SK-N-SH (cell line): Measurements from ENCODE around the gene COL4A4. TPM values are rescaled to one million over a fixed set of nuclear protein-coding genes. Genes with fewer than 3 reads are reported as not detected.

Source experiments
- CTCF ChIA-PET: fragments of 300-600, 350-600 bp; formaldehyde crosslinking; extraction: SDS; loops from one replicate; lab custom pipeline; 2021; lab: Yijun Ruan, JAX
- POLR2A ChIA-PET: fragments of 350-600 bp; sonication (Branson Sonifier 250); formaldehyde crosslinking; extraction: SDS; loops from one replicate; lab custom pipeline; 2020; ENCODE audit warnings: antibody characterized with exemption, inconsistent platforms; lab: Yijun Ruan, JAX
- DNase-seq: peaks from one replicate; pipeline ENCODE4 v3.0.0; 2012
- H2AFZ ChIP-seq: fragments of 200-600 bp; sonication (generic); 2 replicates; pipeline ENCODE4 v1.8.1; 2016; ENCODE audit warnings: antibody characterized with exemption, mild to moderate bottlenecking, low read depth
- H3F3A ChIP-seq: fragments of 200-600 bp; sonication (generic); replicated peaks from 2 replicates; pipeline ENCODE3; 2016; ENCODE audit warnings: antibody characterized with exemption, mild to moderate bottlenecking; ENCODE audit not compliant: insufficient read depth
- H3K27ac ChIP-seq, 2 experiments: fragments of 200-500 bp in 1 of 2; fragments of 200-600 bp in 1 of 2; sonication (Bioruptor generic) in 1 of 2; sonication (generic), shearing (Covaris generic) in 1 of 2; 2 replicates each; pipeline versions ENCODE4 v1.5.1 to v1.6.1; 2014 to 2016; ENCODE audit warnings: low read depth in 2 of 2, inconsistent platforms in 1 of 2, low read length in 1 of 2, mild to moderate bottlenecking in 1 of 2, mixed read lengths in 1 of 2
- H3K27me3 ChIP-seq: fragments of 200-600 bp; sonication (generic), shearing (Covaris generic); 2 replicates; pipeline ENCODE4 v1.6.1; 2016; ENCODE audit warnings: mixed run types; ENCODE audit not compliant: insufficient read depth
- H3K36me3 ChIP-seq, 2 experiments: fragments of 200-500 bp in 1 of 2; fragments of 200-600 bp in 1 of 2; sonication (Bioruptor generic) in 1 of 2; sonication (generic) in 1 of 2; replicated peaks in 1 of 2; 2 replicates each; pipeline versions ENCODE3 to v1.5.1; 2014 to 2016; ENCODE audit warnings: low read length in 1 of 2, mild to moderate bottlenecking in 1 of 2; ENCODE audit not compliant: insufficient read depth in 2 of 2, control insufficient read depth in 1 of 2
- H3K4me1 ChIP-seq, 2 experiments: fragments of 200-500 bp in 1 of 2; fragments of 200-600 bp in 1 of 2; sonication (Bioruptor generic) in 1 of 2; sonication (generic), shearing (Covaris generic) in 1 of 2; 2 replicates each; pipeline versions ENCODE4 v1.5.1 to v1.6.1; 2014 to 2016; ENCODE audit warnings: low read depth in 1 of 2, low read length in 1 of 2, mixed run types in 1 of 2; ENCODE audit not compliant: insufficient read depth in 2 of 2, control insufficient read depth in 1 of 2
- H3K4me2 ChIP-seq: fragments of 200-600 bp; sonication (generic), shearing (Covaris generic); 2 replicates; pipeline ENCODE4 v1.6.1; 2017; ENCODE audit warnings: mixed run types
- H3K4me3 ChIP-seq, 2 experiments: fragments of 200-500 bp in 1 of 2; fragments of 200-600 bp in 1 of 2; sonication (Bioruptor generic) in 1 of 2; sonication (generic), shearing (Covaris generic) in 1 of 2; 2 replicates each; pipeline versions ENCODE4 v1.5.1 to v1.8.1; 2014 to 2016; ENCODE audit warnings: low read depth in 2 of 2, inconsistent platforms in 1 of 2, low read length in 1 of 2, mild to moderate bottlenecking in 1 of 2, mixed read lengths in 1 of 2, moderate library complexity in 1 of 2
- H3K79me2 ChIP-seq: fragments of 200-600 bp; sonication (generic); 2 replicates; pipeline ENCODE4 v1.8.1; 2017; ENCODE audit warnings: mild to moderate bottlenecking; ENCODE audit not compliant: insufficient read depth
- H3K9ac ChIP-seq: fragments of 200-600 bp; sonication (generic); 2 replicates; pipeline ENCODE4 v1.6.1; 2017; ENCODE audit warnings: mixed run types
- H3K9me2 ChIP-seq: fragments of 200-600 bp; sonication (generic); 2 replicates; pipeline ENCODE4 v1.6.1; 2017; ENCODE audit warnings: mixed run types
- H3K9me3 ChIP-seq: fragments of 200-600 bp; sonication (generic); 2 replicates; pipeline ENCODE4 v1.6.1; 2017; ENCODE audit warnings: mixed run types, mild to moderate bottlenecking, moderate library complexity
- H4K20me1 ChIP-seq: fragments of 200-600 bp; sonication (generic); 2 replicates; pipeline ENCODE4 v1.6.1; 2017; ENCODE audit warnings: mild to moderate bottlenecking, mixed run types; ENCODE audit not compliant: insufficient read depth
- FOXJ3 ChIP-seq: sonication (generic); formaldehyde crosslinking; IDR thresholded peaks from 2 replicates; pipeline ENCODE4 v1.5.1; 2020; ENCODE audit warnings: mild to moderate bottlenecking, missing genetic modification reagents
- FOXM1 ChIP-seq: IDR thresholded peaks from 2 replicates; pipeline ENCODE4 v1.4.0; 2012; ENCODE audit warnings: low read depth, mild to moderate bottlenecking
- GABPA ChIP-seq: IDR thresholded peaks from 2 replicates; pipeline ENCODE4 v1.4.0; 2012; ENCODE audit warnings: low read depth, mild to moderate bottlenecking
- GATA2 ChIP-seq: sonication (generic); formaldehyde crosslinking; IDR thresholded peaks from 2 replicates; pipeline ENCODE4 v1.5.0; 2020; ENCODE audit warnings: mild to moderate bottlenecking, missing genetic modification reagents
- MAX ChIP-seq: IDR thresholded peaks from 2 replicates; pipeline ENCODE4 v1.4.0; 2012; ENCODE audit warnings: low read depth
- NFIC ChIP-seq: IDR thresholded peaks from 2 replicates; pipeline ENCODE4 v1.4.0; 2012; ENCODE audit warnings: borderline replicate concordance
- POLR2AphosphoS5 ChIP-seq: IDR thresholded peaks from 2 replicates; pipeline ENCODE4 v1.6.1; 2012; ENCODE audit warnings: low read depth, low read length
- RAD21 ChIP-seq: IDR thresholded peaks from 2 replicates; pipeline ENCODE4 v1.6.1; 2012; ENCODE audit warnings: mild to moderate bottlenecking, low read length
- REST ChIP-seq: IDR thresholded peaks from 2 replicates; pipeline ENCODE4 v1.6.1; 2012; ENCODE audit warnings: mild to moderate bottlenecking, low read depth, low read length, moderate library complexity
- WGBS: methylation state at CpG from one replicate; pipeline ENCODE4 v1.1.6; 2017; ENCODE audit warnings: low lambda C conversion rate; 5-methylcytosine and 5-hydroxymethylcytosine counted together
- polyA plus RNA-seq, 3 experiments: library from polyadenylated mRNA; depleted of rRNA; stranded (reverse); fragments of >200 nt; gene quantifications; 2 replicates each; pipeline ENCODE4 v1.2.3, GENCODE V29; 2012
- TF ChIP-seq, protein P1 (sequence below): IDR thresholded peaks from 2 replicates; pipeline ENCODE4; 2012
- TF ChIP-seq, protein P2 (sequence below): IDR thresholded peaks from 2 replicates; pipeline ENCODE4 v1.4.0; 2012; ENCODE audit warnings: low read depth, borderline replicate concordance

The COL4A4 gene
- polyA plus RNA-seq, 1 of the 3 experiments (the other 2 are of a cell fraction): not detected

GRCh38 chr2:226956659-226957058 lies 207.3 kb downstream of the COL4A4 start:
- H3K9me2 ChIP-seq: no peaks in the 10 kb centered on the region
- TF ChIP-seq FOXJ3 (no peak), MAX (no peak), GABPA (no peak), RAD21 (no peak)
- TF ChIP-seq, protein P1, sequence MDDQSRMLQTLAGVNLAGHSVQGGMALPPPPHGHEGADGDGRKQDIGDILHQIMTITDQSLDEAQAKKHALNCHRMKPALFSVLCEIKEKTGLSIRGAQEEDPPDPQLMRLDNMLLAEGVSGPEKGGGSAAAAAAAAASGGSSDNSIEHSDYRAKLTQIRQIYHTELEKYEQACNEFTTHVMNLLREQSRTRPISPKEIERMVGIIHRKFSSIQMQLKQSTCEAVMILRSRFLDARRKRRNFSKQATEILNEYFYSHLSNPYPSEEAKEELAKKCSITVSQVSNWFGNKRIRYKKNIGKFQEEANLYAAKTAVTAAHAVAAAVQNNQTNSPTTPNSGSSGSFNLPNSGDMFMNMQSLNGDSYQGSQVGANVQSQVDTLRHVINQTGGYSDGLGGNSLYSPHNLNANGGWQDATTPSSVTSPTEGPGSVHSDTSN: no peak
- TF ChIP-seq, all 33 proteins: peak for 0
- 0 out of 2 replicates have a peak, but pooled peaks cover 3% of the 10 kb centered on the region for H3K9me3 ChIP-seq
- H3K4me1 ChIP-seq: no peaks in the 10 kb centered on the region
- no peak overlapping the region for H3K9ac ChIP-seq
- ChIA-PET CTCF (no interaction called here), POLR2A (no interaction called here)
- WGBS: 48% methylated on average over 1 of the region's 1 CpG
- H3K4me2 ChIP-seq: no peak overlapping the region
- no peak overlapping the region for H3K4me3 ChIP-seq
- H3K36me3 ChIP-seq: no peaks in the 10 kb centered on the region
- no peaks in the 10 kb centered on the region for H3K27me3 ChIP-seq
- no peak for DNase-seq
- H3K79me2 ChIP-seq: no peaks in the 10 kb centered on the region
- H3F3A ChIP-seq: no peaks in the 10 kb centered on the region
- H4K20me1 ChIP-seq: no peaks in the 10 kb centered on the region
- no peak overlapping the region for H2AFZ ChIP-seq
- H3K27ac ChIP-seq: no peak overlapping the region

DNA sequence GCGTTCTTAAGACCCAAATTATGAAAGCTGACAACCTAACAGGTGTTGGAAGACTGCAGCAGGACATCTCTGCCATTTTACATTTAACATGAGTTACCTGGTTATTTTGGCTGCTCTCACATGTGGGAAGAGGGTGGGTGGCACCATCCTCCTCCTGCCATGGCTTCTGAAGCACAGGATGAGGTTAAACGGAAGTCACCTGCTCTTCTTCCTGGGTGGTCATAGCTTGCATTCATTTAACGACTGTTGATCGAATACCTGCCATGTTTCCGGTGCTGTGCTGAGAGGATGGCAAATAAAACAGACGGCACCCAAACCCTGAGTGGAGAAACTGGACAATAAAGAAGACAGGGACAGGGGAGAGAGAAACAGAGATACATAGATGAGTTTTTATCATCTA lies 210.2 kb downstream of the COL4A4 start:
- Histone ChIP-seq H3K79me2 (no peaks in the 10 kb centered on the region), H3K27ac (no peak overlapping the region), H3K4me2 (no peak overlapping the region), H3F3A (no peaks in the 10 kb centered on the region), H3K27me3 (no peaks in the 10 kb centered on the region), H3K4me1 (no peaks in the 10 kb centered on the region), H3K9me2 (no peaks in the 10 kb centered on the region), H3K36me3 (no peaks in the 10 kb centered on the region), H2AFZ (no peak overlapping the region), H4K20me1 (no peaks in the 10 kb centered on the region), H3K9ac (no peak overlapping the region), H3K9me3 (0 out of 2 replicates have a peak, but pooled peaks cover under 1% of the 10 kb centered on the region), H3K4me3 (no peak overlapping the region)
- CTCF ChIA-PET: no interaction called here
- no peak for DNase-seq
- POLR2A ChIA-PET: no interaction called here
- 93% methylated on average over 6 of the region's 6 CpGs for WGBS
- TF ChIP-seq REST: no peak
- no peak for TF ChIP-seq FOXM1
- no peak for TF ChIP-seq POLR2AphosphoS5
- no peak for TF ChIP-seq GATA2 (CRISPR knock-in tag)
- TF ChIP-seq NFIC: no peak
- TF ChIP-seq, protein P2, sequence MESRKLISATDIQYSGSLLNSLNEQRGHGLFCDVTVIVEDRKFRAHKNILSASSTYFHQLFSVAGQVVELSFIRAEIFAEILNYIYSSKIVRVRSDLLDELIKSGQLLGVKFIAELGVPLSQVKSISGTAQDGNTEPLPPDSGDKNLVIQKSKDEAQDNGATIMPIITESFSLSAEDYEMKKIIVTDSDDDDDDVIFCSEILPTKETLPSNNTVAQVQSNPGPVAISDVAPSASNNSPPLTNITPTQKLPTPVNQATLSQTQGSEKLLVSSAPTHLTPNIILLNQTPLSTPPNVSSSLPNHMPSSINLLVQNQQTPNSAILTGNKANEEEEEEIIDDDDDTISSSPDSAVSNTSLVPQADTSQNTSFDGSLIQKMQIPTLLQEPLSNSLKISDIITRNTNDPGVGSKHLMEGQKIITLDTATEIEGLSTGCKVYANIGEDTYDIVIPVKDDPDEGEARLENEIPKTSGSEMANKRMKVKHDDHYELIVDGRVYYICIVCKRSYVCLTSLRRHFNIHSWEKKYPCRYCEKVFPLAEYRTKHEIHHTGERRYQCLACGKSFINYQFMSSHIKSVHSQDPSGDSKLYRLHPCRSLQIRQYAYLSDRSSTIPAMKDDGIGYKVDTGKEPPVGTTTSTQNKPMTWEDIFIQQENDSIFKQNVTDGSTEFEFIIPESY: no peak
- TF ChIP-seq, all 33 proteins: peak for 0
